SU-DHL-6 (cell line): ENCODE results near the gene DENND1B.

ENCODE experiments used
- CTCF ChIP-seq: fragments of 200-600 bp; sonication (generic); IDR thresholded peaks from one replicate; pipeline ENCODE4 v1.5.1; 2017; ENCODE audit warnings: antibody characterized with exemption, mild to moderate bottlenecking, low read length, moderate library complexity; ENCODE audit not compliant: insufficient read depth, poor library complexity, severe bottlenecking
- EZH2phosphoT487 ChIP-seq: fragments of 200-600 bp; sonication (generic), shearing (Covaris generic); conservative IDR thresholded peaks from 2 replicates; pipeline ENCODE4 v1.6.1; 2018; ENCODE audit warnings: mild to moderate bottlenecking, antibody characterized with exemption, low read length, moderate library complexity, mixed read lengths

- TF ChIP-seq CTCF (no peak), EZH2phosphoT487 (no peak)
These were observed 101.0 kb downstream of the DENND1B start for GRCh38 chr1:197674286-197674685.
